GM21447 (cell line): Measurements from ENCODE around the gene TMPO.
"Not testable (repeated sequence)": the region's sequence is repeated elsewhere in the genome, so short reads cannot be mapped to it uniquely, and the experiment has no call there.

ENCODE experiments used
- ATAC-seq: cut with Tn5 transposase; IDR thresholded peaks from one replicate; pipeline ENCODE4 v1.9.1; 2021; ENCODE audit not compliant: unreplicated experiment

Gene TMPO

GRCh38 chr12:98509063-98509462, 6.3 kb upstream of the TMPO start:
- no peak for ATAC-seq

- not testable (repeated sequence) for ATAC-seq
These were observed 3.6 kb upstream of the TMPO start for GRCh38 chr12:98511806-98512205.

DNA sequence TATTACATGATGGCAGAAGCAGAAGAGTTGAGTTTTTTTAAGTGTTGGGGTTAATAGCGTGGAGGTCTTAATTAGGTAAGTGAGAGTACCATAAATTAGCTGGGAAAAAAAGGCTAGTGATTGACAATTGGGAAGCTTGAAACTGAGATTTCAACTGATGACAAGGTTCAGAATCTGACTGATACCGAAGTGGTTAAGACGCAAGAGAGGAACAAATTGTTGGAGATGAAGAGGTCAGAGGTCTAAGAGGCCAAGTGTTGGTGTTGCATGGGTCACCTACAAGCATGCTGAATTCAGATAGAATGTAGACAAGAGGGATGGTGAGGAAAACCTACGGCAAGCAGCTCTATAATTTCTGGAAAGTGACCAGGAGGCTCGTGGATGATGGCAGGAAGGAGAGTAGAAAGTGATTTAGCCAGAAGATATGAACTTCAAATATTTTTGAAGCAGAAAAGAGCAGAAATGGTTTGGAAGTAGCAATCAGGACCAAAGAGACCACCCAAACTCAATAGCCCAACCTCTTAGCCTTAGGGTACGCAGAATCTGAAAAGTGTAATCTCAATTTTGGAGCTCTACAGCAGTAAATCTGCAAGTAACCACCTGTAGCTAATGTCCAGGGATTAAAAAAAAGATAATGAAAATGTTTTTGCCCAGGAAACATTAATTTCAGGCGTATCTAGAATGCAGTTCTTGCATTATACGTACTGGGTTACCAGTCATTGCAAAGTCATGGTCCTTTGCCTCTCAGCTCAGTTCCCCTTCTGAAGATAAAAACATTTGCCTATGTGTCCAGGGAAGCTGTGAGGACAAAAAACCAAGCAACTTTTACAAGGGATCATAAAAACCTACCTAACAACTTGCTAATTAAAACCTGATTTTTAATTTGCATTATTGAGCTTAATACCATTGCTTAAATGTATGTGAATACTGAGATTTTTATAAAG, 1.7 kb upstream of the TMPO start:
- ATAC-seq, result no peak

DNA sequence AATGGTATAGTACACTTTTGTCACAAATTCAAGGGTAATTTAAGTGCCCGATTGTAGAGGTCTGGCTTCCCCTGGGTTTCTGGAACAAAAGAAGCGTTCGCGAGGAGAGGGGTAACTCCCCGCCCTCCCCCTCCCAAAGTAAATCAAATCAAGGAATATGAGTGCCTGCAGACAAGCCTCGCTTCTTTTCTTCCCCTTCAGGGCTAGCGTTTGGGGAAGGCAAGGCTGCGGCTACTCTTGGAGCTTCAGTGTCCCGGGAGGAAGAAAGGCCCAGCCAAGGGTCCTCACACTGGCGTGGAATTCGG, 456 bp upstream of the TMPO start:
- ATAC-seq, result no peak

GRCh38 chr12:98516111-98516873, 902 bp downstream of the TMPO start:
- ATAC-seq, result peak; percentile 62

- no peak for ATAC-seq
These were observed 4.0 kb downstream of the TMPO start for GRCh38 chr12:98519257-98519907.

GRCh38 chr12:98530068-98530467, 14.7 kb downstream of the TMPO start:
- no peak for ATAC-seq

DNA sequence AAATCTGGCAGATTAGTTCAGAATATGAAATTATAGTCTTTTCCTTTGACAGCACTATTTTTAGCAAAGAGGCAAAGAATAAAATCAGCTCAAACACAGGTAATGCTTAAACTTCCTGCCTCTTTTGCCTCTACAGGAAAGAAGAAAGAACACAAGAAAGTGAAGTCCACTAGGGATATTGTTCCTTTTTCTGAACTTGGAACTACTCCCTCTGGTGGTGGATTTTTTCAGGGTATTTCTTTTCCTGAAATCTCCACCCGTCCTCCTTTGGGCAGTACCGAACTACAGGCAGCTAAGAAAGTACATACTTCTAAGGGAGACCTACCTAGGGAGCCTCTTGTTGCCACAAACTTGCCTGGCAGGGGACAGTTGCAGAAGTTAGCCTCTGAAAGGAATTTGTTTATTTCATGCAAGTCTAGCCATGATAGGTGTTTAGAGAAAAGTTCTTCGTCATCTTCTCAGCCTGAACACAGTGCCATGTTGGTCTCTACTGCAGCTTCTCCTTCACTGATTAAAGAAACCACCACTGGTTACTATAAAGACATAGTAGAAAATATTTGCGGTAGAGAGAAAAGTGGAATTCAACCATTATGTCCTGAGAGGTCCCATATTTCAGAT, 17.4 kb downstream of the TMPO start:
- ATAC-seq, result no peak

GRCh38 chr12:98533723-98534251, 18.4 kb downstream of the TMPO start:
- no peak for ATAC-seq

GRCh38 chr12:98538031-98538430, 22.6 kb downstream of the TMPO start:
- no peak for ATAC-seq

GRCh38 chr12:98543701-98544100, 28.3 kb downstream of the TMPO start:
- no peak for ATAC-seq

GRCh38 chr12:98544751-98545150, 29.4 kb downstream of the TMPO start:
- no peak for ATAC-seq

- no peak for ATAC-seq
These were observed 34.2 kb downstream of the TMPO start for GRCh38 chr12:98549371-98550110.

- ATAC-seq, result no peak
These were observed 36.4 kb downstream of the TMPO start for GRCh38 chr12:98551787-98552186.

GRCh38 chr12:98558097-98558496, 42.7 kb downstream of the TMPO start:
- ATAC-seq, result not testable (repeated sequence)

- ATAC-seq, result no peak
These were observed 44.3 kb downstream of the TMPO start for GRCh38 chr12:98559666-98560065.

- ATAC-seq, result no peak
These were observed 46.5 kb downstream of the TMPO start for GRCh38 chr12:98561846-98562245.

- no peak for ATAC-seq
These were observed 56.6 kb downstream of the TMPO start for GRCh38 chr12:98572010-98572409.

DNA sequence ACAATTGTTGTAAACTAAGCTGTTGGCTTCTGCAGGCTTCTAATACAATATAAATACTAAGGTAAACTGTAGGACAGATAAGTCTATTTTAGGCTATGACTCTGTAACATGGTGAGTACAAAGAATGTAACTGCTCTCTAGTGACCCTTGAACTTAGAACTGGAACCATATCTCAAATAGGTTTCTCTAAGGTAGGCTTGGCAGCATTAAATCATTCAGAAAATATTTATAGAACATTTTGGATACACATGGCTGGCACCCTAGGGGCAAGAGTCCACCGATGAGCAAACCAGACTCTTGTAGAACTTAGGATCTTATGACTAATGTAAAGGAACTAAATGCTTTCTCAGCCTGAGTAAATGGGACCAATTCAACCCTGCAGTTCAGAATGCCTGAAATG, 58.7 kb downstream of the TMPO start:
- ATAC-seq, result no peak

GRCh38 chr12:98575013-98575412, 59.6 kb downstream of the TMPO start:
- no peak for ATAC-seq
